GM18499 (cell line): ENCODE data around the gene WDR54.

Experiments used
- ATAC-seq: cut with Tn5 transposase; IDR thresholded peaks from one replicate; pipeline ENCODE4 v1.9.1; 2021; ENCODE audit warnings: moderate number of reproducible peaks; ENCODE audit not compliant: insufficient read depth, unreplicated experiment

The WDR54 gene

GRCh38 chr2:74421221-74421870 is at the start of gene WDR54, which contains the start of gene C2orf81:
Gene WDR54 (plus strand): TSS chr2:74421730. CDS start chr2:74422154, 424 bp downstream.
Gene C2orf81 (minus strand): TSS chr2:74421619. CDS start chr2:74421560, 59 bp downstream.
- peak; percentile 72 for ATAC-seq

GRCh38 chr2:74372674-74373073 is 48.9 kb upstream of the WDR54 start:
- ATAC-seq: no peak

- ATAC-seq: no peak
These were observed 48.3 kb upstream of the WDR54 start for GRCh38 chr2:74373221-74373676.

- ATAC-seq: no peak
These were observed 47.5 kb upstream of the WDR54 start for GRCh38 chr2:74373985-74374384.

- ATAC-seq: no peak
These were observed 46.9 kb upstream of the WDR54 start for GRCh38 chr2:74374509-74375205.

GRCh38 chr2:74375838-74376237 is 45.7 kb upstream of the WDR54 start:
- no peak for ATAC-seq

GRCh38 chr2:74378007-74378406 is 43.5 kb upstream of the WDR54 start:
- ATAC-seq: no peak

GRCh38 chr2:74379851-74380789 is 41.4 kb upstream of the WDR54 start, which contains the start of gene DCTN1:
Gene DCTN1 (minus strand): TSS chr2:74380311. CDS start chr2:74380037, 274 bp downstream.
- ATAC-seq: no peak

- no peak for ATAC-seq
These were observed 39.8 kb upstream of the WDR54 start for GRCh38 chr2:74381751-74382150.

- ATAC-seq: no peak
These were observed 38.3 kb upstream of the WDR54 start for GRCh38 chr2:74383254-74383653.

- ATAC-seq: no peak
These were observed 37.5 kb upstream of the WDR54 start for GRCh38 chr2:74384051-74384450.

- no peak for ATAC-seq
These were observed 36.1 kb upstream of the WDR54 start for GRCh38 chr2:74385396-74385795.

GRCh38 chr2:74387346-74387745 is 34.2 kb upstream of the WDR54 start:
- no peak for ATAC-seq

- ATAC-seq: no peak
These were observed 30.9 kb upstream of the WDR54 start for GRCh38 chr2:74390606-74391005.

GRCh38 chr2:74391209-74391579 is 30.3 kb upstream of the WDR54 start:
- no peak for ATAC-seq

GRCh38 chr2:74391580-74392448 is 29.7 kb upstream of the WDR54 start:
- ATAC-seq: peak; percentile 66

- ATAC-seq: no peak
These were observed 29.1 kb upstream of the WDR54 start for GRCh38 chr2:74392449-74392743.

GRCh38 chr2:74393525-74393924 is 28.0 kb upstream of the WDR54 start:
- ATAC-seq: no peak

- no peak for ATAC-seq
These were observed 25.4 kb upstream of the WDR54 start for GRCh38 chr2:74396149-74396548.

- peak; percentile 65 for ATAC-seq
These were observed 21.7 kb upstream of the WDR54 start for GRCh38 chr2:74399785-74400184.
